Loucy (cell line): ENCODE measurements around the gene NTSR2.

Source experiments
- H2AFZ ChIP-seq: fragments of 200-600 bp; sonication (generic); 2 replicates; pipeline ENCODE4 v1.6.0; 2016; ENCODE audit warnings: antibody characterized with exemption, mild to moderate bottlenecking, low read length, moderate library complexity
- H3F3A ChIP-seq: fragments of 200-600 bp; 2 replicates; pipeline ENCODE4 v1.6.0; 2016; ENCODE audit warnings: antibody characterized with exemption, low read depth, mild to moderate bottlenecking
- H3K27me3 ChIP-seq: fragments of 200-600 bp; sonication (generic); 2 replicates; pipeline ENCODE4 v1.6.1; 2014; ENCODE audit warnings: low read length, mild to moderate bottlenecking; ENCODE audit not compliant: insufficient read depth, poor library complexity, severe bottlenecking
- H3K36me3 ChIP-seq: fragments of 200-600 bp; sonication (generic); 2 replicates; pipeline ENCODE4 v1.6.1; 2016; ENCODE audit warnings: low read length; ENCODE audit not compliant: insufficient read depth
- H3K4me1 ChIP-seq: fragments of 200-600 bp; sonication (generic); 2 replicates; pipeline ENCODE4 v1.5.1; 2014; ENCODE audit warnings: low read length, mild to moderate bottlenecking; ENCODE audit not compliant: insufficient read depth, poor library complexity, severe bottlenecking
- H3K4me2 ChIP-seq: fragments of 200-600 bp; sonication (generic); 2 replicates; pipeline ENCODE4 v1.6.0; 2014; ENCODE audit warnings: antibody characterized with exemption, low read length, low read depth, mild to moderate bottlenecking; ENCODE audit not compliant: poor library complexity, severe bottlenecking
- H3K4me3 ChIP-seq: fragments of 200-600 bp; sonication (generic); 2 replicates; pipeline ENCODE4 v1.5.1; 2014; ENCODE audit warnings: low read length, mild to moderate bottlenecking, mixed read lengths; ENCODE audit not compliant: poor library complexity, severe bottlenecking
- H3K79me2 ChIP-seq: fragments of 200-600 bp; sonication (generic); 2 replicates; pipeline ENCODE4 v1.6.1; 2014; ENCODE audit warnings: low read length; ENCODE audit not compliant: insufficient read depth
- H3K9ac ChIP-seq: fragments of 200-600 bp; sonication (generic); 2 replicates; pipeline ENCODE4 v1.6.0; 2014; ENCODE audit warnings: mild to moderate bottlenecking, low read depth, low read length, moderate library complexity; ENCODE audit not compliant: poor library complexity, severe bottlenecking
- H3K9me2 ChIP-seq: fragments of 200-600 bp; sonication (generic); replicated peaks from 2 replicates; pipeline ENCODE4 v1.6.1; 2016; ENCODE audit warnings: low read depth, low read length, mixed read lengths
- H3K9me3 ChIP-seq: fragments of 200-600 bp; sonication (generic); 2 replicates; pipeline ENCODE4 v1.6.1; 2014; ENCODE audit warnings: mild to moderate bottlenecking, antibody characterized with exemption, low read length, low read depth; ENCODE audit not compliant: insufficient read depth
- H4K20me1 ChIP-seq: fragments of 200-600 bp; sonication (generic); 2 replicates; pipeline ENCODE4 v1.6.0; 2014; ENCODE audit warnings: antibody characterized with exemption, low read length, mild to moderate bottlenecking; ENCODE audit not compliant: insufficient read depth, poor library complexity, severe bottlenecking
- EZH2phosphoT487 ChIP-seq: fragments of 200-600 bp; IDR thresholded peaks from 2 replicates; pipeline ENCODE4 v1.6.1; 2018; ENCODE audit warnings: antibody characterized with exemption, mild to moderate bottlenecking, moderate library complexity, borderline replicate concordance
- TF ChIP-seq, protein P1 (sequence below): fragments of 200-600 bp; sonication (generic); conservative IDR thresholded peaks from 2 replicates; pipeline ENCODE4 v1.5.1; 2014; ENCODE audit warnings: mild to moderate bottlenecking, antibody characterized with exemption, low read length

Gene NTSR2

GRCh38 chr2:11631462-11631861 lies 38.5 kb downstream of the NTSR2 start:
- no peak for TF ChIP-seq EZH2phosphoT487
- TF ChIP-seq, protein P1, sequence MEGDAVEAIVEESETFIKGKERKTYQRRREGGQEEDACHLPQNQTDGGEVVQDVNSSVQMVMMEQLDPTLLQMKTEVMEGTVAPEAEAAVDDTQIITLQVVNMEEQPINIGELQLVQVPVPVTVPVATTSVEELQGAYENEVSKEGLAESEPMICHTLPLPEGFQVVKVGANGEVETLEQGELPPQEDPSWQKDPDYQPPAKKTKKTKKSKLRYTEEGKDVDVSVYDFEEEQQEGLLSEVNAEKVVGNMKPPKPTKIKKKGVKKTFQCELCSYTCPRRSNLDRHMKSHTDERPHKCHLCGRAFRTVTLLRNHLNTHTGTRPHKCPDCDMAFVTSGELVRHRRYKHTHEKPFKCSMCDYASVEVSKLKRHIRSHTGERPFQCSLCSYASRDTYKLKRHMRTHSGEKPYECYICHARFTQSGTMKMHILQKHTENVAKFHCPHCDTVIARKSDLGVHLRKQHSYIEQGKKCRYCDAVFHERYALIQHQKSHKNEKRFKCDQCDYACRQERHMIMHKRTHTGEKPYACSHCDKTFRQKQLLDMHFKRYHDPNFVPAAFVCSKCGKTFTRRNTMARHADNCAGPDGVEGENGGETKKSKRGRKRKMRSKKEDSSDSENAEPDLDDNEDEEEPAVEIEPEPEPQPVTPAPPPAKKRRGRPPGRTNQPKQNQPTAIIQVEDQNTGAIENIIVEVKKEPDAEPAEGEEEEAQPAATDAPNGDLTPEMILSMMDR, result no peak
- Histone ChIP-seq H3K27me3 (no peaks in the 10 kb centered on the region), H3K4me3 (no peak overlapping the region), H3K4me1 (no peaks in the 10 kb centered on the region), H3K36me3 (no peaks in the 10 kb centered on the region), H3F3A (no peaks in the 10 kb centered on the region), H3K9me2 (no peaks in the 10 kb centered on the region), H2AFZ (no peak overlapping the region), H3K4me2 (no peak overlapping the region), H4K20me1 (no peaks in the 10 kb centered on the region), H3K9ac (no peak overlapping the region), H3K9me3 (no peaks in the 10 kb centered on the region), H3K79me2 (no peaks in the 10 kb centered on the region)

DNA sequence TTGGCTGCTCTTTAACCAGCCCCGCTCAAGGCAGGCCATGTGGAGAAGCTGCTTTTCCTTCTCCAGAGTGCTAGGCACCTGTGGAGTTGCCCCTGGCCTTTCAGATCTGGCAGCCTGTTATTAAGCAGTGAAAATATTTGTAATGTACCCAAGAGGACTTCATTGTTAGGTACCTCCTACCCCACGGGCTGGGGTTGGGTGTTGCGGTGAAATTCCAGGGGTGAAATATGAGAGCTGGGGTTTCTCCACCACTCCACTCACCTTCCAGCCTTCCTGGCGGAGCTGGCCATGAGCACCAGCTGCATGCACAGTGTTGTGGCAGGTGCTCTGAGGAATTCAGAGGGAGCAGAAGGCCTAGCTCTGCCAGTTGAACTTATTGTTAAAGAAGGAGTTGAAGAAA lies 39.1 kb downstream of the NTSR2 start:
- no peaks in the 10 kb centered on the region for H3K9me2 ChIP-seq
- H3K4me3 ChIP-seq, result no peak overlapping the region
- no peaks in the 10 kb centered on the region for H3K36me3 ChIP-seq
- no peaks in the 10 kb centered on the region for H3K4me1 ChIP-seq
- H3K27me3 ChIP-seq, result no peaks in the 10 kb centered on the region
- TF ChIP-seq EZH2phosphoT487, result no peak
- TF ChIP-seq, protein P1, result no peak
- no peaks in the 10 kb centered on the region for H3K9me3 ChIP-seq
- H4K20me1 ChIP-seq, result no peaks in the 10 kb centered on the region
- H2AFZ ChIP-seq, result no peak overlapping the region
- H3F3A ChIP-seq, result no peaks in the 10 kb centered on the region
- H3K9ac ChIP-seq, result no peak overlapping the region
- H3K79me2 ChIP-seq, result no peaks in the 10 kb centered on the region
- no peak overlapping the region for H3K4me2 ChIP-seq

GRCh38 chr2:11629851-11630250 lies 40.1 kb downstream of the NTSR2 start:
- H3K79me2 ChIP-seq, result no peaks in the 10 kb centered on the region
- no peaks in the 10 kb centered on the region for H3K9me2 ChIP-seq
- H2AFZ ChIP-seq, result no peak overlapping the region
- no peak overlapping the region for H3K4me3 ChIP-seq
- no peak overlapping the region for H3K9ac ChIP-seq
- no peaks in the 10 kb centered on the region for H3F3A ChIP-seq
- TF ChIP-seq EZH2phosphoT487, result no peak
- TF ChIP-seq, protein P1, result no peak
- H3K4me2 ChIP-seq, result no peak overlapping the region
- no peaks in the 10 kb centered on the region for H3K27me3 ChIP-seq
- H3K4me1 ChIP-seq, result no peaks in the 10 kb centered on the region
- no peaks in the 10 kb centered on the region for H3K9me3 ChIP-seq
- H4K20me1 ChIP-seq, result no peaks in the 10 kb centered on the region
- no peaks in the 10 kb centered on the region for H3K36me3 ChIP-seq
